OCI-LY3 (cell line): ENCODE results near the gene ADAMTS7.
"Not testable (repeated sequence)": the region's sequence is repeated elsewhere in the genome, so short reads cannot be mapped to it uniquely, and the experiment has no call there.

Experiments
- H2AFZ ChIP-seq: fragments of 200-600, 300-600 bp; shearing (Covaris generic); 2 replicates; pipeline ENCODE4 v1.6.0; 2014; ENCODE audit warnings: antibody characterized with exemption, low read depth, low read length
- H3K27ac ChIP-seq: fragments of 200-600, 300-600 bp; sonication (generic); 2 replicates; pipeline ENCODE4 v1.5.1; 2014; ENCODE audit warnings: mild to moderate bottlenecking, low read length, moderate library complexity, mixed read lengths
- H3K27me3 ChIP-seq: fragments of 200-600, 300-600 bp; sonication (generic); 2 replicates; pipeline ENCODE4 v1.6.1; 2014; ENCODE audit warnings: low read depth, low read length, mixed read lengths
- H3K36me3 ChIP-seq: fragments of 200-600, 300-600 bp; sonication (generic); replicated peaks from 2 replicates; pipeline ENCODE3; 2014; ENCODE audit warnings: low read depth, low read length, mixed read lengths
- H3K4me1 ChIP-seq: fragments of 300-600, 200-600 bp; sonication (generic); 2 replicates; pipeline ENCODE4 v1.6.1; 2014; ENCODE audit warnings: low read length, mixed read lengths
- H3K4me2 ChIP-seq: fragments of 200-600, 300-600 bp; sonication (generic); 2 replicates; pipeline ENCODE4 v1.6.1; 2014; ENCODE audit warnings: low read length, mixed read lengths
- H3K4me3 ChIP-seq: fragments of 300-600, 200-600 bp; sonication (generic); 2 replicates; pipeline ENCODE4 v1.5.1; 2014; ENCODE audit warnings: antibody characterized with exemption, mild to moderate bottlenecking, low read length, moderate library complexity
- H3K79me2 ChIP-seq: fragments of 300-600, 200-600 bp; shearing (Covaris generic); 2 replicates; pipeline ENCODE4 v1.6.1; 2014; ENCODE audit warnings: mild to moderate bottlenecking, low read length, mixed read lengths
- H3K9ac ChIP-seq: fragments of 300-600, 200-600 bp; shearing (Covaris generic); 2 replicates; pipeline ENCODE4 v1.6.0; 2014; ENCODE audit warnings: mild to moderate bottlenecking, low read length, moderate library complexity
- H3K9me3 ChIP-seq: fragments of 200-600, 300-600 bp; shearing (Covaris generic); 2 replicates; pipeline ENCODE4 v1.6.1; 2014; ENCODE audit warnings: low read length, mixed read lengths; ENCODE audit not compliant: insufficient read depth
- H4K20me1 ChIP-seq: fragments of 200-600, 300-600 bp; sonication (generic); 2 replicates; pipeline ENCODE4 v1.6.1; 2016; ENCODE audit warnings: low read length, mixed read lengths; ENCODE audit not compliant: insufficient read depth
- EZH2phosphoT487 ChIP-seq: fragments of 200-600 bp; shearing (Covaris generic); IDR thresholded peaks from 2 replicates; pipeline ENCODE4 v1.6.1; 2018; ENCODE audit warnings: antibody characterized with exemption, mixed run types, low read depth
- TF ChIP-seq, protein P1 (sequence below): fragments of 200-600, 300-600 bp; sonication (generic); IDR thresholded peaks from 2 replicates; pipeline ENCODE4 v1.5.1; 2014; ENCODE audit warnings: antibody characterized with exemption, low read length, low read depth

ADAMTS7 gene

GRCh38 chr15:78797951-78798350 lies 13.3 kb downstream of the ADAMTS7 start:
- no peak overlapping the region for H2AFZ ChIP-seq
- no peak overlapping the region for H3K27ac ChIP-seq
- TF ChIP-seq, protein P1, sequence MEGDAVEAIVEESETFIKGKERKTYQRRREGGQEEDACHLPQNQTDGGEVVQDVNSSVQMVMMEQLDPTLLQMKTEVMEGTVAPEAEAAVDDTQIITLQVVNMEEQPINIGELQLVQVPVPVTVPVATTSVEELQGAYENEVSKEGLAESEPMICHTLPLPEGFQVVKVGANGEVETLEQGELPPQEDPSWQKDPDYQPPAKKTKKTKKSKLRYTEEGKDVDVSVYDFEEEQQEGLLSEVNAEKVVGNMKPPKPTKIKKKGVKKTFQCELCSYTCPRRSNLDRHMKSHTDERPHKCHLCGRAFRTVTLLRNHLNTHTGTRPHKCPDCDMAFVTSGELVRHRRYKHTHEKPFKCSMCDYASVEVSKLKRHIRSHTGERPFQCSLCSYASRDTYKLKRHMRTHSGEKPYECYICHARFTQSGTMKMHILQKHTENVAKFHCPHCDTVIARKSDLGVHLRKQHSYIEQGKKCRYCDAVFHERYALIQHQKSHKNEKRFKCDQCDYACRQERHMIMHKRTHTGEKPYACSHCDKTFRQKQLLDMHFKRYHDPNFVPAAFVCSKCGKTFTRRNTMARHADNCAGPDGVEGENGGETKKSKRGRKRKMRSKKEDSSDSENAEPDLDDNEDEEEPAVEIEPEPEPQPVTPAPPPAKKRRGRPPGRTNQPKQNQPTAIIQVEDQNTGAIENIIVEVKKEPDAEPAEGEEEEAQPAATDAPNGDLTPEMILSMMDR, result no peak
- no peak for TF ChIP-seq EZH2phosphoT487
- H4K20me1 ChIP-seq, result no peaks in the 10 kb centered on the region
- no peaks in the 10 kb centered on the region for H3K9me3 ChIP-seq
- H3K36me3 ChIP-seq, result no peaks in the 10 kb centered on the region
- no peaks in the 10 kb centered on the region for H3K27me3 ChIP-seq
- no peak overlapping the region for H3K4me2 ChIP-seq
- H3K79me2 ChIP-seq, result no peaks in the 10 kb centered on the region
- H3K4me1 ChIP-seq, result no peaks in the 10 kb centered on the region
- no peak overlapping the region for H3K4me3 ChIP-seq
- H3K9ac ChIP-seq, result no peak overlapping the region

DNA sequence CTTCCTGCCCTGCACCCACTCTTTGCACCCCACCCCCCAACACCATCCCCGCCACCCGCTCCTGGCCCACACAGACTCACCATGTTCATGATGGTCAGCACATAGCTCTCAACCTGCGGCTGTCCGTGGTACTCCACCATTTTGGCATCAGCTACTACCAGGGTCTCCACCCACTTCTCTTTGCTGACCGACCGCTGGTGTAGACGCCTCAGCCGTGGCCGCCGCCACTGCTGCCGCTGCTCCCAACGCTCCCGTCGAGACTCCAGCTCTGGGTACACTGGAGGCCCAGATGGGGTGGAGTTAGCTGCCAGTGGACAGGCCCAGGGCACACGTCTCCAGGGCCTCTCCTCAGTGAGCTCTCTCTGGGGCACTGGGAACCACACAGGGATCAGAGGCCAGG lies 14.8 kb downstream of the ADAMTS7 start:
- H3K79me2 ChIP-seq, result no peaks in the 10 kb centered on the region
- no peaks in the 10 kb centered on the region for H3K9me3 ChIP-seq
- H3K9ac ChIP-seq, result no peak overlapping the region
- no peak overlapping the region for H2AFZ ChIP-seq
- H3K4me2 ChIP-seq, result no peak overlapping the region
- no peak overlapping the region for H3K27ac ChIP-seq
- H3K4me1 ChIP-seq, result no peaks in the 10 kb centered on the region
- peaks cover 8% of the 10 kb centered on the region for H3K27me3 ChIP-seq
- no peaks in the 10 kb centered on the region for H3K36me3 ChIP-seq
- no peak overlapping the region for H3K4me3 ChIP-seq
- no peak for TF ChIP-seq EZH2phosphoT487
- TF ChIP-seq, protein P1, result no peak
- H4K20me1 ChIP-seq, result no peaks in the 10 kb centered on the region

GRCh38 chr15:78795043-78795442 lies 16.2 kb downstream of the ADAMTS7 start:
- Histone ChIP-seq H3K9ac (no peak overlapping the region), H3K79me2 (no peaks in the 10 kb centered on the region), H2AFZ (no peak overlapping the region), H3K4me2 (no peak overlapping the region), H3K27me3 (peaks cover 8% of the 10 kb centered on the region), H3K36me3 (no peaks in the 10 kb centered on the region), H3K27ac (no peak overlapping the region), H3K4me3 (no peak overlapping the region), H3K4me1 (no peaks in the 10 kb centered on the region), H3K9me3 (no peaks in the 10 kb centered on the region), H4K20me1 (no peaks in the 10 kb centered on the region)
- no peak for TF ChIP-seq EZH2phosphoT487
- TF ChIP-seq, protein P1, result no peak

- not testable (repeated sequence) for H3K4me2 ChIP-seq, H2AFZ ChIP-seq, H3K27me3 ChIP-seq, H3K4me1 ChIP-seq, H3K36me3 ChIP-seq, H3K9ac ChIP-seq, H4K20me1 ChIP-seq, H3K4me3 ChIP-seq, H3K79me2 ChIP-seq, H3K9me3 ChIP-seq, H3K27ac ChIP-seq
Measured at GRCh38 chr15:78794446-78794845, 16.8 kb downstream of the ADAMTS7 start.

- Histone ChIP-seq H3K4me2 (no peak overlapping the region), H3K27ac (no peak overlapping the region), H3K27me3 (peaks cover 8% of the 10 kb centered on the region), H3K4me1 (no peaks in the 10 kb centered on the region), H4K20me1 (no peaks in the 10 kb centered on the region), H3K9me3 (no peaks in the 10 kb centered on the region), H3K4me3 (no peak overlapping the region), H2AFZ (no peak overlapping the region), H3K79me2 (no peaks in the 10 kb centered on the region), H3K36me3 (no peaks in the 10 kb centered on the region), H3K9ac (no peak overlapping the region)
- TF ChIP-seq, protein P1, result no peak
- TF ChIP-seq EZH2phosphoT487, result no peak
Measured at GRCh38 chr15:78791357-78791756, 19.9 kb downstream of the ADAMTS7 start.
